PC-3 (cell line): ENCODE data around the gene NXPH2.

Source experiments
- EZH2 ChIP-seq: fragments of 300-600 bp; sonication (generic); IDR thresholded peaks from one replicate; pipeline ENCODE4 v1.6.1; 2017; ENCODE audit warnings: antibody characterized with exemption, mild to moderate bottlenecking, low read length; ENCODE audit not compliant: unreplicated experiment
- TF ChIP-seq, protein P1 (sequence below): fragments of 300-600 bp; sonication (generic); conservative IDR thresholded peaks from 2 replicates; pipeline ENCODE4 v1.5.1; 2017; ENCODE audit warnings: antibody characterized with exemption, low read depth, mild to moderate bottlenecking, low read length

DNA sequence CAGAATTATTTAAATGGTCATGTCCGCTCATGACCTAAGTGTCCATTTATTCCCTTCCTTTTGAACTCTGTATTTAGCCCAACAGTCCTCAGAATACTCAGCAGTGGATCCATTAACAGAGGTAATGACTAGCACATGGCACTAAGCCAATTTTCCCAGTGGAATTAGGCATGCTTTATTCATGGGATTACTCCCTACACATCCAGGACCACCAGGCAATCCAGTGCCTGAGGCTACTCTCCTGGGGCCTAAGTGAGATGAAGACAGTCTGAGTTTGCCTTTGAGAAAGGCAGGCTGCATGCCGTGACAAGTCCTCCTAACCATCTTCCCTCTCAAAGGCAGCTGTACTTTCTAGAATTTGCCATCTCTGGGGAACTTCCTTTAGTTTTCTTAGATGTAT is 150.0 kb downstream of the NXPH2 start:
- TF ChIP-seq, protein P1, sequence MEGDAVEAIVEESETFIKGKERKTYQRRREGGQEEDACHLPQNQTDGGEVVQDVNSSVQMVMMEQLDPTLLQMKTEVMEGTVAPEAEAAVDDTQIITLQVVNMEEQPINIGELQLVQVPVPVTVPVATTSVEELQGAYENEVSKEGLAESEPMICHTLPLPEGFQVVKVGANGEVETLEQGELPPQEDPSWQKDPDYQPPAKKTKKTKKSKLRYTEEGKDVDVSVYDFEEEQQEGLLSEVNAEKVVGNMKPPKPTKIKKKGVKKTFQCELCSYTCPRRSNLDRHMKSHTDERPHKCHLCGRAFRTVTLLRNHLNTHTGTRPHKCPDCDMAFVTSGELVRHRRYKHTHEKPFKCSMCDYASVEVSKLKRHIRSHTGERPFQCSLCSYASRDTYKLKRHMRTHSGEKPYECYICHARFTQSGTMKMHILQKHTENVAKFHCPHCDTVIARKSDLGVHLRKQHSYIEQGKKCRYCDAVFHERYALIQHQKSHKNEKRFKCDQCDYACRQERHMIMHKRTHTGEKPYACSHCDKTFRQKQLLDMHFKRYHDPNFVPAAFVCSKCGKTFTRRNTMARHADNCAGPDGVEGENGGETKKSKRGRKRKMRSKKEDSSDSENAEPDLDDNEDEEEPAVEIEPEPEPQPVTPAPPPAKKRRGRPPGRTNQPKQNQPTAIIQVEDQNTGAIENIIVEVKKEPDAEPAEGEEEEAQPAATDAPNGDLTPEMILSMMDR = no peak
- no peak for TF ChIP-seq EZH2
